ENCODE data around the gene SORD.
A peak's percentile ranks its signal among the peaks of the same experiment; 100 is the strongest.
"Not testable (repeated sequence)": the region's sequence is repeated elsewhere in the genome, so short reads cannot be mapped to it uniquely, and the experiment has no call there.

SORD gene

DNA sequence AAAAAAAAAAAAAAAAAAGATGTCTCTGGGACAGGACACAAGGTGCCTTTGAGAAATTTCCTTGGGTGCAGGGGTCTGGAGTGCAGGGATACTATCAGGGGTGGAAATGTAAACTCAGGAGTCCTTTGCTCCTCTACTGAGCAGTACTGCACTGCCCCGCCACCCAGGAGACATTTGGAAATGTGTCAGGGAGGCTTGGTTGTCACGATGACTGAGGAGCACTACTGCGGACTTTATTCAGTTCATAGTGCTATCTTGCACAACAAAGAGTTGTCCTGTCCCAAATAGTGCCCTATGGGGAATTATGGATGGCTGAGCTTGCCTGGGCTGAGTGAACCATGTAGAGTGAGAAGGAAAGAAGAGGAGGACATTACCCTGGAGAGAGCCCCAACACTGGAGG is 2.6 kb downstream of the SORD start:
- DNase-seq: not testable (repeated sequence)

DNA sequence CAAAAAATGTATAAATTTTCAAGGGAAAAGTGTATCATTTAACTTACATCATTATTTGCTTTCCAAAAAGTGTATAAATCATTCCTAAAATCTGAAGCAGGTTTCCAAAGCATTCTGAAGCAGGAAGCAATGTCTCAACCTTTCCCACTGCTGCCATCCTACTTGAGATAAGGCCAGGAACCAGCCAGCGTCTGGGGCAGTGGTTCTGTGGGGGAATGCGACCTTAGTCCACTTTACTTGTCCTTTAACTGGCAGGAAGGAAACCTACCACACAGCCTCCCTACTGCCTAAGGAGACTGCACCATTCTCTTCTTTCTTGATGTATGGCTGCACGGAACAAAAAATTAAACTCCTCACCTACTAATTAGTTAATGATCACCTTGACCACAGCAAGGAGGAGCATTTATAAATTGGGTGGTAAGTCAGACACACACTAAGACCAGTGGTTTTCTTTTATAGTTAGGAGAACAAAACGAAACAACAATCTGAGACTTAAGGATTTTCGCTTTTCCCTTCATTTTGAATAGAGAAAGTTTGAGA is 3.7 kb downstream of the SORD start:
- no peak for DNase-seq

DNA sequence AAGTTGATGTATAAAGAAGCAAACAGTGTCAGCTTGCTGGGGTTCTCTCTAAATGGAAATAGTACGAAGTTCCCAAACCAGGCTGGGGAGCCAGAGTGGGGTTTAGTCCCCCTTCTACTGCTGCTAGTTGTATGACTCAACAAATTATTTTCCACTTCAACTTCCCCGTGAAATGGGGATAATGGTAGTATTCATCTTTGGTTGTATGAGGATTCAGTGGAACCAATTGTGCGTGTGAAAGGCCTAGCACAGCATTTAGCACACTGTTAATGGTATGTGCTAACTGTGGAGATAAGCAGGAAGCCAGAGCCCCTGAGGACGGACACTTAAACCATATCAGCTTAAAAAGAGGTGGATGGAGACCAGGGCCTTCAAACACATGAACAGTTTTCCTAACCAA is 4.2 kb downstream of the SORD start:
- DNase-seq: no peak

DNA sequence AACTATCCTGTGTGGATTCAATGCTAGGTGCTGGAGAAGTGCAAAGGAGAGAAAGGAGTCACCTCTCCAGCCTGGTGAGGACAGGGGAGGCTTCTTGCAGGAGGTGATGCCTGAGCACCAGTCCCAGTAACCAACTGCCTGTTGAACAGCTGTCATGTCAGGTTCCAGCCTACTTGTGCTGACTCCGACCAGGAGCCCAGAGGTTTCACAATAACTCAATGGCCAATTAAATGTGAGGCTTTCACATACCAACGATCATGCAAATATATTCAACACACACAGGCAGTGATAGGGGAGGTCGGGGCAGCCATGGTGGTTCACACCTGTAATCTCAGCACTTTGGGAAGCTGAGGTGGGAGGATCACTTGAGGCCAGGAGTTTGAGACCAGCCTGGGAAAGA is 7.7 kb downstream of the SORD start:
- no peak for DNase-seq

DNA sequence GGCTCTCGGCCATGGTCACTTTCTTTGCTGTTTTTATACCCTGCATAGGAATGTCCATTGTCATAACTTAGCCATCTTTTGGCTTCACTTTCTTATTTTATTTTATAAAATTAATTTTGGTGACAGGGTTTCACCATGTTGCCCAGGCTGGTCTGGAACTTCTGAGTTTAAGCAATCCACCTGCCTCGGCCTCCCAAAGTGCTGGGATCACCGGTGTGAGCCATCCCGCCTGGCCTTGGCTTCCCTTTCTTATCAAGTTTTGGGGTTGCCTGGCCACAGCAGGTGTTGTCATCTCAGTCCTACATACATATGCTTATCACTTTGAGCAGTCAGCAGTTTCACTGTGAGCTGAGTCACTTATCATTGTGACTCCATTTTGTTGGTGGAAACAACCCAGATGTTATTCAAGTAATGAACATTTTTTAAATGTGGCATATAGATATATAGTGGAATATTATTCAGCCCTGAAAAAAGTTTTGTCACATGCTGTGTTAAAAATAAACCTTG is 8.6 kb downstream of the SORD start:
- not testable (repeated sequence) for DNase-seq

DNA sequence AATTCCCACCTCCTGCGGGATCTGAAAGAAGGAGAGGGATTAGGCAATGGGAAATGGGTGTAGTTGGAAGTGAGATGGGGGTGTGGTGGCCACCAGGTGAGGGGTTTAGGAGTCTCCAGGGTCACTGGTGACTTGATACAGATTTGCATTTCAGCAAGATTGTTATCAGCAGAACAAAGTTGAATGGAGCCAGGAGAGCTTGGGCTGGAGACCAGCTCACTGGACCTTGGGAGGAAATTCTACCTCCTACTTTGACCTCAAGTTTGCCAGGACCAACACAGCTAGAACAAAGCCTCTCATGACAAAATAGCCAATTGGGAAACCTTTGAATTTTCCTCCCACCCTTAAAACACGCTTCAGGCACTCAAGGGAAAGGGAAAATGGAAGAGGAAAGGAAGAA is 9.5 kb downstream of the SORD start:
- DNase-seq: not testable (repeated sequence)

DNA sequence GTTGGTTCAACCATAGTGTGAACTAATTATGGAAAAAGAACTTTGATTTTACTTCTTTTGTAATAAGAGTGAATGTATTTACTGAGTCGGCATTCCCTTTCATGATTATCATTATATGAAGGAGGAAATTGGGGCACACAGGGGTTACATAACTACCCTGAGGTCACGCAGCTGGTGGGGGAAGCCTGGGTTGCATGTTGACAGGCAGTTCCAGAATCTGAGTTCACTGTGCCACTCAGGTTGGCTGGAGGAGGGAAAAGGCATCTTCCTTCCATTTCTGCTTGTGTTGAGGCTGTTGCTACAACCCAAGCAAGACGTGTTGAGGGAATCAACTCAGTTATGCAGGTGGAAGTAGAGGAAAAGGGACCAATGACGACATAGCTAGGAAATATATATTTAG is 11.1 kb downstream of the SORD start:
- DNase-seq: not testable (repeated sequence)

DNA sequence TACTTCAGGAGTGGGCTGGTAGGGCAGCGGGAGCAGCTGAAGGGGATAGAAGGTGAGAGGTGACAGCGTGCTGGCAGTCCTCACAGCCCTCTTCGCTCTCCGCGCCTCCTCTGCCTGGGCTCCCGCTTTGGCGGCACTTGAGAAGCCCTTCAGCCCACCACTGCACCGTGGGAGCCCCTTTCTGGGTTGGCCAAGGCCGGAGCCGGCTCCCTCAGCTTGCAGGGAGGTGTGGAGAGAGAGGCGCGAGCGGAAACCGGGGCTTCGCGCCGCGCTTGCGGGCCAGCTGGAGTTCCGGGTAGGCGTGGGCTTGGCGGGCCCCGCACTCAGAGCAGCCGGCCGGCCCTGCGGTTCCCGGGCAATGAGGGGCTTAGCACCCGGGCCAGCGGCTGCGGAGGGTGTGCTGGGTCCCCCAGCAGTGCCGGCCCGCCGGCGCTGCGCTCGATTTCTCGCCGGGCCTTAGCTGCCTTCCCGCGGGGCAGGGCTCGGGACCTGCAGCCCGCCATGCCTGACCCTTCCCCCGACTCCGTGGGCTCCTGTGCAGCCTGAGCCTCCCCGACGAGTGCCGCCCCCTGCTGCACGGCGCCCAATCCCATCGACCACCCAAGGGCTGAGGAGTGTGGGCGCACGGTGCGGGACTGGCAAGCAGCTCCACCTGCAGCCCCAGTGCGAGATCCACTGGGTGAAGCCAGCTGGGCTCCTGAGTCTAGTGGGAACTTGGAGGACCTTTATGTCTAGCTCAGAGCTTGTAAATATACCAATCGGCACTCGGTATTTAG is 11.8 kb downstream of the SORD start:
- not testable (repeated sequence) for DNase-seq

DNA sequence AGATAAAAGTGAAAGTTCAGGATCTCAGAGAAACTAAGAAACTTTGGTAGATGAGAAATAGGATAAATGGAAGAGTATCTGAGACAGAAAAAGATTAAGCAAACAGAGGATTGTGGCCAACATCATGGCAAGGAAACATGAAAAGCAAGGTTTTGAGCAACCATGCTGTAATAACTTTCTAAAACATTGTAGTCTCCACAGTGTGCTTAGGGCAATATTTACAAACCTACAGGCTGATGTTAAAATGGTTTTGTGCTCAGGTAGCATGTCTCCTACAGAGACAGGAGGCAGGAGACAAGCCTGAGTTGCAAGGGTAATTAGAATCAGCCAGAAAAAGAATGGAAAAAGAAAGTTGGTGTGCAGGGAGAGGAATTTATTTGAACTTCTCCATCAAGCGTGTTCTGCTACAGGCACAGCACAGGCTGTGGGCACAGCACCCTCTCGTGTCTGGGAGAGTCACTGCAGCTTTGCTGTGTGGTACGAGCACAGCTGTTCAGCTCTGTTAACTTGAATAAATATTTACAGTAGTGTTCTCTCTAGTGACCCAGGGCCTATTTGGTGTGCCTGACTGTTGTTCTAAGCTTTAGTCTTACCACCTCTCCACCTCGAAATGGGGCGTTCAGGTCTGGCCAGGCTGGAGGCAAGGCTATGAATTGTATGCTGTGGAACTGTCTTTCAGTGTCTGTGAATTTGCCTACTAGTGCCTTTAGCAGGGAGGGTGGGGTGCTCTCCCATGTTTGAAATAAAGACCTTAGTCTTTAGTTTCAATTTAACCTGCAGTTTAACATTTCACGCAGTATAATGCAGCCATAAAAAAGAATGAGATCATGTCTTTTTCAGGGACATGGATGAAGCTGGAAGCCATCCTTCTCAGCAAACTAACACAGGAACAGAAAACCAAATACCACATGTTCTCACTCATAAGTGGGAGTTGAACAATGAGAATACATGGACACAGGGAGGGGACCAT is 14.1 kb downstream of the SORD start:
- peak; percentile 56 for DNase-seq

DNA sequence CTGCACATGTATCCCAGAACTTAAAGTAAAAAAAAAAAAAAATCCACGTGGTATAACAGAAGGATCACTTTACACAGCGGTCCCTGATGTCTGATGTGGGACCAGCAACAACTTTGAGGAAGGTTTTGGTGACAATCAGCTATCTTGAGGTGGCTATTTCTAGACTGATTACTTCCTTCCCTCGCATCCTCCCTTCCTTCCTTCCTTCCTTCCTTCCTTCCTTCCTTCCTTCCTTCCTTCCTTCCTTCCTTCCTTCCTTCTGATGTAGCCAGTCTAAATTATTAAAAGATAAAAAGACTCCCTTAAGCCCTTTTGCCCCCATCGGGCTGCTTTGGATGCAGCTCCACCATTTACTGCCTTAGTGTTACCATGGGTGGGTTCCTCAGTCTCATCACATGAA is 14.9 kb downstream of the SORD start:
- no peak for DNase-seq

DNA sequence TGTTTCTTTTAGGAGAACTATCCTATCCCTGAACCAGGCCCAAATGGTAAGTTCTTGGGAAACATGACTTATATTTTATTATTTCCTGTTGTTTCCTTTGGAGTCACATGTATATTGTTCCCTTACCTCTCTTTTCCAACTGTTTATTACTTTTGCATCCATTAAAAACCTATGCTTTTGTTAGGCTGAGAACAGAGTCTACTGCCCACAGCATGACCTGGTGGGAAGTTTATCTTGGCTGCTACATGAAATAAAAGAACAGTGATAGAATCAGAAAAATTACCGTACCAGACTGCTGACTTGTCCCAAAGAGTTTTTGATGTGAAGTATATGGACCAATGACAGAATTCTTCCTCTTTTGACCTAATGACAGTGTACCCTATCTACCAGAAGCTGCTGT is 17.4 kb downstream of the SORD start:
- not testable (repeated sequence) for DNase-seq

DNA sequence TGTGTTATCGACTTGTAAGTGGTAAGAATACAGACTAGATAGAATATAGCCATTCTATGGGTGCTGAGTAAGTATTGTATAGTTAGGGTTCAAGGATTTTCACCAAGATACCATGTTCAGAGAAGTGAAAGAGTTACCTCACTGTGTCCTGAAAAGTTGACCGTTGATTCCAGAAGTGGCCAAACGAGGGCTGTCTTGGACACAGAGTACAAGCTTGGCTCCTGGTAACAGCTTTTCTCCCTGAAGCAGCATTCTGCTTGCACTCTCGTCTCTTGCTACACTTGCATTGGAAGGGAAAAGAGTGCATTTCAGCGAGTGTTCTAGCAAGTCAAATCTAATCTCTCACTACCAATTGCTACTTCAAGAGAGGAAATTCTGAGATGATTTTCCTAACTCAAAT is 18.5 kb downstream of the SORD start:
- DNase-seq: not testable (repeated sequence)

DNA sequence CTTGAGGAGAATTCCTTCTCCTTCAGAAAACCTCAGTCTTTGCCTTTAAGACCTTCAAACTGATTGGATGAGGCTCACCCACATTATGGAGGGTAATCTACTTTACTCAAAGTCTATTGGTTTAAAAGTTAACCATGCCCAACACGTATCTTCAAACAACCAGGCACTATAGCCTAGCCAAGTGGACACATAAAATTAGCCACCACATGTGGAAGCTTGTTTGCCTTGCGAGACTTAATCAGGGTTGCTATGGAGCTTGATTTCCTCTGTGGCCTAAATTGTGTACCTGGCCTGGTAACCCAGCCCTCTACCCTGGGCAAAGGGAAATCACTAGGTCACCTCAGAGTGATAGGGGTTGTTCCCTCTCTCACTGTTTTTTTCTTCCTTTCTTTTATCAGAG is 19.9 kb downstream of the SORD start:
- not testable (repeated sequence) for DNase-seq

DNA sequence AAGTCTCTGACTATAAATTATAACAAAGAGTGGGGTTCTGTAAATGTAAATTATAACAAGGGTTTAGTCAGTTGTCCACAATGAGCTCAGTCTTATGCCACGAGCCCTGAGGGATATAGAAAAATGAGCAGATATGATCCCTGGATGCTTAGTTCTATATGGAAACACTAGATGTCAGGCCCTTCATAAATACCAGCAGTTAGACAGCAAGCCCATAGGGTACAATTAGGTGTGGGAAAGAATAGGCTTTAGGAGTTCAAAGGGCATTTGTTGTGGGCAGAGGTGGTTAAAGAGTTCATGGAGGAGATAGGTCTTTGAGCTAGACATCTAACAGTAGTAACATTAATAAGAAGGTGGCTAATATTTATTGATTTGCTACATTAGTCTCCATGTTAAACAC is 21.3 kb downstream of the SORD start:
- DNase-seq: not testable (repeated sequence)

DNA sequence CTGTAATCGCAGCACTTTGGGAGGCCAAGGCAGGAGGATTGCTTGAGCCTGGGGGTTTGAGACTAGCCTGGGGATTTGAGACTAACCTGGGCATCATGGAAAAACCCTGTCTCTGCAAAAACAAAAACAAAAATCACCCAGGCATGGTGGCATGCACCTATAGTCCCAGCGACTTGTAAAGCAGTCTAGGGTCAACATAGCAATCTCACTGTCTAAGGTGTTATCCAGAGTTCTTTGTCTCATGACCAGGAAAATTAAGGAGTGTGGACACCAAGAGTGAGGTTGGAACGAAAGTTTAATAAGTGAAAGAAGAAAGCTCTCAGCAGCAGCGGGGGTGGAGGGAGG is 25.4 kb downstream of the SORD start:
- not testable (repeated sequence) for DNase-seq

DNA sequence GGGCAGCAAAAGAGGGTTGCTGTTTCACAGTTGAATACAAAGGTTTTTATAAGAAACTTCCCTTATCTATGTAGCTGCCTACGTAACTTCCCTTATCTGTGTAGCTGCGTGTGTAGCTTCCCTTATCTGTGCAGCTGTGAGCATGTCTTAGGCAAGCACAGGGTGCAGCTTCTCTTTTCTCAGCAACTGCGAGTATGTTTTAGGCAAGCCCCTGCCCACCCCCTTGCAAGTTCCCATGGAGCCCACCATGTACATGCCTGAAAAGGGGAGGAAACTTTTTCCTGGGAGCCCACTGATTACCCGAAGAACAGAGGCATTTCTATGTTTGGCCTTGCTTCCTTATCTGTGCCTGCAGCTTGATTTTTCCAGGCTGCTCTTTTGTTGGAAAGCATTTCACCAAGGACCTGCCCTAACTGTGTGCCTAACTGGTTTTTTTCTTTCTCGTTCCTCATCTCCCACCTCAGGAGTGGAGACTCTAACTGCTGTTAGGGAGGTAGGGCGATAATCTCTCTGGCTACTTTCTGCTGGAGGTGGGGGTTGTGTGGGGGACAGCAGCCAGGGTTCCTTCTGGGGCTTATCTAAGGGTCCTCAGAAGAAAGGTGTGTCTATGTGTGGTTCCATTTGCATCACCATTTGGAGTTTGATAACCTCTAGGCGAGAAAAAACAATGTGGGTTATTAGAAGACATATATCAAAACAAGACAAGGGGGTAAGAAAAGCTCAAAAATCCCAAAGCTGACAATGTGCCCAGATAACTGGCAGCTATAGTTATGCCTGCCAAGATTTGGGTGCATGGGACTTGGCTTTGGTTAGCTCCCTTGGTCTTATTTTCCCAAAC is 26.0 kb downstream of the SORD start:
- DNase-seq: no peak

DNA sequence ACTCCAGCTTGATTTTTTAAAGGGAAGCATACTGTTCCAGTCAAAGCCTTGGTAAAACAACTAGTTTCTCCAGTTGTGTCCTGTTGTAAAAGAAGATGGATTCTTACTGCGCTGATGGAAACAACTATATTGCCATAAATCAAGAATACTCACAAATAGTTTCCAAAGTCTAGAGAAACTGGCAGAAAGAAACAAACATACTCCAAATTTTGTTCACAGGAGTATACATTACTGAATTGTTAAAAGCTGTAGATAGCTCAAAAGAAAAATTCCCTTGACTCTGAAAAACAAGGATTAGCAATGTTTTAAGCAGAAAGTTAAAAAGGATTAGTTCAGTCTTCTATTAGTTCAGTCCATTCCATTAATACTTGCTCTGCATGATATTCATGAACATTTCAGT is 27.6 kb downstream of the SORD start:
- no peak for DNase-seq

DNA sequence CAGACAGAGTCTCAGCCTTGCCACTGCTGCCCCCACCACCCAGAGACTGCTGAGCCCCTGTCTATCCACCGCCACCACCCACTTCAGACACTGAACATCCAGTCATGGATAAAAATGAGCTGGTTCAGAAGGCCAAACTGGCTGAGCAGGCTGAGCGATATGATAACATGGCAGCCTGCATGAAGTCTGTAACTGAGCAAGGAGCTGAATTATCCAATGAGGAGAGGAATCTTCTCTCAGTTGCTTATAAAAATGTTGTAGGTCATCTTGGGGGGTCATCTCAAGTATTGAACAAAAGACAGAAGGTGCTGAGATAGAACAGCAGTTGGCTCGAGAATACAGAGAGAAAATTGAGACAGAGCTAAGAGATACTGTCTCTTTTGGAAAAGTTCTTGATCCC is 29.7 kb downstream of the SORD start:
- DNase-seq: not testable (repeated sequence)

DNA sequence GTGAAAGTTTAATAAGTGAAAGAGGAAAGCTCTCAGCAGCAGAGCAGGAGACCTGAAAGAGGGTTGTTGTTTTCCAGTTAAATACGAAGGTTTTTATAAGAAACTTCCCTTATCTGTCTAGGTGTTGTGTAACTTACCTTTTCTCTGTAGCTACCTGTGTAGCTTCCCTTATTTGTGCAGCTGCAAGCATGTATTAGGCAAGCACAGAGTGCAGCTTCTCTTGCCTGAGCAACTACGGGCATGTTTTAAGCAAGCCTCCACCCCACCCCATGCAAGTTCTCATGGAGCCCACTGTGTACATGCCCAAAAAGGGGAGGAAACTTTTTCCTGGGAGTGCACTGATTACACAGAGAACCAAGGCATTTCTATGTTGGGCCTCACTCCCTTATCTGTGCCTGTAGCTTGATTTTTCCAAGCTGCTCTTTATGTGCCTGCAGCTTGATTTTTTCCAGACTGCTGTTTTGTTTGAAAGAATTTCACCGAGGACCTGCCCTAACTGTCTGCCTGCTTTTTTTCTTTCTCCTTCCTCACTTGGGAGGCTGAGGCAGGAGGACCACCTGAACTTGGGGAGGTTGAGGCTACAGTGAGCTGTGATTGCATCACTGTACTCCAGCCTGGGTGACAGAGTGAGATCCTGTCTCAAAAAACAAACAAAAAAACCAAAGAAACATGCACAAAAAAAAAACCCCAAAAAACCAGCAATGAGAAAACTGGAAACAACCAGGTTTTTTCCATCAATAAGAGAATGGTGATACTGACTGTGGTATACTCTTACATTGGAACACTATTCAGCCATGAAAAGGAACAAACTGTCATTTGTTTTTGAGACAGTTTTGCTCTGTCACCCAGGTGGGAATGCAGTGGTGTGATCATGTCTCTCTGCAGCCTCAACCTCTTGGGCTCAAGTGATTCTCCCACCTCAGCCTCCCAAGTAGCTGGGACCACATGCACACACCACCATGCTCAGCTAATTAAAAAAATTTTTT is 36.0 kb downstream of the SORD start:
- DNase-seq: not testable (repeated sequence)

DNA sequence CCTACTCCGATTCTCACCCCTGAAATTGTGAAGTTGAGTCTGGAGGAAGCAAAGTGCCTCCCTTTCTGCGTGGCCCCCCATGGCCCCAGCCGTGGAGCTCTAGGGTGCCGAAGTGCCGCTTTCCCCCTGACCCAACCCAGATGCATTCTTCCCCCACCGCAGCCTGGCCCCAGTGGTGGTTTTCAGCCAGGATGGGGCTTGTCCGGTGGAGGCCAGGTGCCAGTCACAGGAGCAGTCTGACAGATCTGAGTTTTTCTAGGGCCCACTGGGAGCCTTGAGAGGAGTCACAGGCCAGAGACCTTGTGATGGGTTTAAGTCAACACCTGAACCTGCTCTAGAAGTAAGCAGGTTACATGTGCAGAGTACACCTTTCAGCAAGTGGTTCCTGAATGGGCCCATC is 39.3 kb downstream of the SORD start:
- DNase-seq: not testable (repeated sequence)

DNA sequence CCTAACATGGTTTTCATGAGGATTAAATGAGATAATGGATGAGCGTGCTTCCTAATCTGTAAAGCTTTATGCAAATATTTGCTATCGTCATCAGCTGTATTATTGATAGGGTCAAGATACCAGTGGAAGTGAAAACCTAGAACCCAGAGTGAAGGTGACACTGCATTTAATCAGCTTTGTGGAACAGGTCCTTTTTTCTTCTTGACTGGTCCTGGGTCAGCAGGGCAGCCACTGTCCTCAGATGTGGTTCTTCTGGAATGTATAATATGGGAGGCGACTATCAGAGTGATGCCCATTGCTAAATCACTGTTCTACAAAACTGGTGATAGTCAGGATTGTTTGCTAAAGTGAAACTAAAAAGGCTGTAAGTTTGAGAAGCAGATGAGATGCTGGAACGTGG is 41.4 kb downstream of the SORD start:
- no peak for DNase-seq
